A549 (cell line): ENCODE measurements around the gene ANKRD55. TPM values are rescaled to one million over a fixed set of nuclear protein-coding genes. Genes with fewer than 3 reads are reported as not detected.

ENCODE experiments used
- ATAC-seq, 2 experiments: fragments of 200-7000 bp in 1 of 2; fragments of >200 bp in 1 of 2; cut with Nextera tagmentation in 1 of 2; cut with Tn5 transposase in 1 of 2; 3 replicates each; pipeline versions ENCODE4 v1.8.0 to v1.9.1; 2018 to 2020; ENCODE audit warnings: mild to moderate bottlenecking in 1 of 2, moderate library complexity in 1 of 2
- CTCF ChIA-PET: fragments of 300-600 bp; sonication (Branson Sonifier 250); formaldehyde crosslinking; extraction: SDS; loops from one replicate; lab custom pipeline; 2021; ENCODE audit warnings: antibody characterized with exemption, inconsistent platforms; lab: Yijun Ruan, JAX
- POLR2A ChIA-PET: fragments of 350-600 bp; formaldehyde crosslinking; extraction: SDS; loops from one replicate; lab custom pipeline; 2021; ENCODE audit warnings: antibody characterized with exemption, inconsistent platforms; lab: Yijun Ruan, JAX
- DNase-seq, 2 experiments: peaks; one replicate each; pipeline versions ENCODE4 v3.0.0 to v3.0.0-alpha.2; 2011 to 2016; ENCODE audit warnings: low read depth in 1 of 2, low spot score in 1 of 2
- FAIRE-seq: peaks from 2 replicates; lab custom pipeline; 2011; peaks lifted over from hg19 to GRCh38; lab: Jason Lieb, UNC
- H3K27ac ChIP-seq, 2 experiments: fragments of >200 bp; sonication (Bioruptor Twin); formaldehyde crosslinking; 3 replicates each; pipeline ENCODE4 v1.5.1; 2016 to 2017
- H3K4me1 ChIP-seq: fragments of >200 bp; sonication (Bioruptor Twin); formaldehyde crosslinking; 3 replicates; pipeline ENCODE4 v1.6.1; 2016
- H3K4me2 ChIP-seq: fragments of >200 bp; sonication (Bioruptor Twin); formaldehyde crosslinking; 3 replicates; pipeline ENCODE4 v1.6.1; 2016
- H3K4me3 ChIP-seq: fragments of >200 bp; sonication (Bioruptor Twin); formaldehyde crosslinking; 3 replicates; pipeline ENCODE4 v1.5.1; 2016
- H3K9me3 ChIP-seq: fragments of >200 bp; sonication (Bioruptor Twin); formaldehyde crosslinking; 3 replicates; pipeline ENCODE4 v1.6.1; 2016
- CBX2 ChIP-seq: fragments of 200-600 bp; sonication (generic); IDR thresholded peaks from 2 replicates; pipeline ENCODE4 v1.6.1; 2016; ENCODE audit warnings: low read depth, mild to moderate bottlenecking, borderline replicate concordance
- CEBPB ChIP-seq, 2 experiments: fragments of >200 bp in 1 of 2; sonication (Bioruptor Twin) in 1 of 2; formaldehyde crosslinking in 1 of 2; IDR thresholded peaks; 2 replicates each; pipeline ENCODE4 v1.6.1; 2012 to 2016
- FOSL2 ChIP-seq, 2 experiments: fragments of 450-650 bp in 1 of 2; fragments of >200 bp in 1 of 2; sonication (Bioruptor Twin) in 1 of 2; formaldehyde crosslinking; IDR thresholded peaks; 2 replicates each; pipeline versions ENCODE4 v1.5.0 to v1.6.1; 2016 to 2020; ENCODE audit warnings: mild to moderate bottlenecking in 1 of 2, moderate library complexity in 1 of 2
- GATA3 ChIP-seq: IDR thresholded peaks from 2 replicates; pipeline ENCODE4 v1.6.1; 2012; ENCODE audit warnings: borderline replicate concordance
- HDAC2 ChIP-seq: fragments of 200-600 bp; sonication (generic); IDR thresholded peaks from 2 replicates; pipeline ENCODE4 v1.6.1; 2016
- HEYL ChIP-seq: fragments of 250-450 bp; sonication (Bioruptor Pico); IDR thresholded peaks from 2 replicates; pipeline ENCODE4 v1.8.0; 2021; ENCODE audit warnings: mild to moderate bottlenecking, moderate library complexity
- HOXB5 ChIP-seq: fragments of 250-450 bp; sonication (Bioruptor Pico); IDR thresholded peaks from 2 replicates; pipeline ENCODE4 v1.5.0; 2020; ENCODE audit warnings: mild to moderate bottlenecking, moderate library complexity
- KDM1A ChIP-seq: fragments of 200-600 bp; sonication (generic); IDR thresholded peaks from 2 replicates; pipeline ENCODE4 v1.6.1; 2016; ENCODE audit warnings: low read depth, mild to moderate bottlenecking
- MAZ ChIP-seq: fragments of 150-350 bp; IDR thresholded peaks from 2 replicates; pipeline ENCODE4 v1.6.1; 2014; ENCODE audit warnings: antibody characterized with exemption, low read depth, low read length, borderline replicate concordance
- MYC ChIP-seq: IDR thresholded peaks from 2 replicates; pipeline ENCODE4 v1.6.1; 2012; ENCODE audit warnings: mild to moderate bottlenecking, inconsistent platforms, low read length, improper control_type of control experiment, borderline replicate concordance
- NFE2L2 ChIP-seq: fragments of 150-350 bp; conservative IDR thresholded peaks from 2 replicates; pipeline ENCODE4 v1.6.1; 2014; ENCODE audit warnings: low read length
- NPAS2 ChIP-seq: fragments of 250-450 bp; sonication (Bioruptor Pico); IDR thresholded peaks from 2 replicates; pipeline ENCODE4 v1.8.0; 2022; ENCODE audit warnings: mild to moderate bottlenecking, moderate library complexity, borderline replicate concordance
- RNF2 ChIP-seq: fragments of 200-600 bp; sonication (generic); IDR thresholded peaks from 2 replicates; pipeline ENCODE4 v1.6.1; 2016; ENCODE audit warnings: low read depth, mild to moderate bottlenecking, antibody characterized with exemption, moderate library complexity, borderline replicate concordance
- SMC3 ChIP-seq: fragments of >200 bp; sonication (Bioruptor Twin); formaldehyde crosslinking; IDR thresholded peaks from 3 replicates; pipeline ENCODE4 v1.6.1; 2018; ENCODE audit warnings: inconsistent platforms
- WGBS: methylation state at CpG from one replicate; pipeline ENCODE4 v1.1.6; 2017; ENCODE audit errors: missing lambda C conversion rate; 5-methylcytosine and 5-hydroxymethylcytosine counted together
- polyA plus RNA-seq, 4 experiments: library from polyadenylated mRNA; depleted of rRNA in 3 of 4; stranded (reverse); fragments of >200 nt; fragmentation: RNase III in 1 of 4; extraction: RNeasy Plus Mini Kit Qiagen cat#74134 plus additional on column Dnase treatment in 1 of 4; gene quantifications; 2 replicates in 3 of 4; 3 replicates in 1 of 4; pipeline ENCODE4 v1.2.3, GENCODE V29; 2011 to 2017
- TF ChIP-seq, protein P1 (sequence below): IDR thresholded peaks from 2 replicates; pipeline ENCODE4 v1.6.1; 2012
- TF ChIP-seq, protein P2 (sequence below): fragments of >200 bp; sonication (Bioruptor Twin); formaldehyde crosslinking; IDR thresholded peaks from 3 replicates; pipeline ENCODE4 v1.5.1; 2016
- TF ChIP-seq, protein P3 (sequence below): IDR thresholded peaks from 2 replicates; pipeline ENCODE4 v1.6.1; 2012
- TF ChIP-seq, protein P4 (sequence below): fragments of >200 bp; sonication (Bioruptor Twin); formaldehyde crosslinking; IDR thresholded peaks from 3 replicates; pipeline ENCODE4 v1.6.1; 2016
- TF ChIP-seq, protein P5 (sequence below): IDR thresholded peaks from 2 replicates; pipeline ENCODE4 v1.6.1; 2012; ENCODE audit warnings: low read depth, borderline replicate concordance
- TF ChIP-seq, protein P6 (sequence below): fragments of 250-450 bp; sonication (Bioruptor Pico); IDR thresholded peaks from 2 replicates; pipeline ENCODE4 v1.5.0; 2020; ENCODE audit warnings: low read depth, mild to moderate bottlenecking, moderate library complexity

ANKRD55 gene
- polyA plus RNA-seq, 2 of the 4 experiments (the other 2 are of a cell fraction) = 0.10 to 0.30 TPM

DNA sequence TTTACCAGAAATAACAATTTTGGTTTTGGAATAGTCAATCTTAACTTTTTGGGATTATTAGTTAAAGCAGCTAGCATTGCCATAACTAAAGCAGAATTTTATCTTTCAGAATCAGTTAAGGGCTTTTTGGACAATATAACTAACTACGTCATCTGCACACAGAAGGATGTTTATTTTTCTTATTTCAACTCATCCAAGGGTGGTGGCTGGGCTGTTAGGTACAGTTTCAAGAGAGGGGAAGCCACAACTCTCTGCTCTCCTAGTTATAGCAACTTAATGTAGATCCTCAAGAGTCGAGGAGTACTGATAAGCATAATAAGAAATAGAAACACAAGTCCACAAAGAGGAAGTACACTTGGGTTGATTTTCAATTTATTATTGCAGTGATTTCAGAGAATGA is 65.6 kb downstream of the ANKRD55 start (continued):
- TF ChIP-seq, protein P1, sequence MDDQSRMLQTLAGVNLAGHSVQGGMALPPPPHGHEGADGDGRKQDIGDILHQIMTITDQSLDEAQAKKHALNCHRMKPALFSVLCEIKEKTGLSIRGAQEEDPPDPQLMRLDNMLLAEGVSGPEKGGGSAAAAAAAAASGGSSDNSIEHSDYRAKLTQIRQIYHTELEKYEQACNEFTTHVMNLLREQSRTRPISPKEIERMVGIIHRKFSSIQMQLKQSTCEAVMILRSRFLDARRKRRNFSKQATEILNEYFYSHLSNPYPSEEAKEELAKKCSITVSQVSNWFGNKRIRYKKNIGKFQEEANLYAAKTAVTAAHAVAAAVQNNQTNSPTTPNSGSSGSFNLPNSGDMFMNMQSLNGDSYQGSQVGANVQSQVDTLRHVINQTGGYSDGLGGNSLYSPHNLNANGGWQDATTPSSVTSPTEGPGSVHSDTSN = no peak
- TF ChIP-seq, protein P2, sequence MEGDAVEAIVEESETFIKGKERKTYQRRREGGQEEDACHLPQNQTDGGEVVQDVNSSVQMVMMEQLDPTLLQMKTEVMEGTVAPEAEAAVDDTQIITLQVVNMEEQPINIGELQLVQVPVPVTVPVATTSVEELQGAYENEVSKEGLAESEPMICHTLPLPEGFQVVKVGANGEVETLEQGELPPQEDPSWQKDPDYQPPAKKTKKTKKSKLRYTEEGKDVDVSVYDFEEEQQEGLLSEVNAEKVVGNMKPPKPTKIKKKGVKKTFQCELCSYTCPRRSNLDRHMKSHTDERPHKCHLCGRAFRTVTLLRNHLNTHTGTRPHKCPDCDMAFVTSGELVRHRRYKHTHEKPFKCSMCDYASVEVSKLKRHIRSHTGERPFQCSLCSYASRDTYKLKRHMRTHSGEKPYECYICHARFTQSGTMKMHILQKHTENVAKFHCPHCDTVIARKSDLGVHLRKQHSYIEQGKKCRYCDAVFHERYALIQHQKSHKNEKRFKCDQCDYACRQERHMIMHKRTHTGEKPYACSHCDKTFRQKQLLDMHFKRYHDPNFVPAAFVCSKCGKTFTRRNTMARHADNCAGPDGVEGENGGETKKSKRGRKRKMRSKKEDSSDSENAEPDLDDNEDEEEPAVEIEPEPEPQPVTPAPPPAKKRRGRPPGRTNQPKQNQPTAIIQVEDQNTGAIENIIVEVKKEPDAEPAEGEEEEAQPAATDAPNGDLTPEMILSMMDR = no peak
- TF ChIP-seq, protein P3, sequence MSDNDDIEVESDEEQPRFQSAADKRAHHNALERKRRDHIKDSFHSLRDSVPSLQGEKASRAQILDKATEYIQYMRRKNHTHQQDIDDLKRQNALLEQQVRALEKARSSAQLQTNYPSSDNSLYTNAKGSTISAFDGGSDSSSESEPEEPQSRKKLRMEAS = no peak
- no peak for TF ChIP-seq FOSL2 (IDR thresholded peaks at IDR 0.05)
- no peak for TF ChIP-seq FOSL2 (CRISPR knock-in tag; IDR thresholded peaks at IDR 0.05)

DNA sequence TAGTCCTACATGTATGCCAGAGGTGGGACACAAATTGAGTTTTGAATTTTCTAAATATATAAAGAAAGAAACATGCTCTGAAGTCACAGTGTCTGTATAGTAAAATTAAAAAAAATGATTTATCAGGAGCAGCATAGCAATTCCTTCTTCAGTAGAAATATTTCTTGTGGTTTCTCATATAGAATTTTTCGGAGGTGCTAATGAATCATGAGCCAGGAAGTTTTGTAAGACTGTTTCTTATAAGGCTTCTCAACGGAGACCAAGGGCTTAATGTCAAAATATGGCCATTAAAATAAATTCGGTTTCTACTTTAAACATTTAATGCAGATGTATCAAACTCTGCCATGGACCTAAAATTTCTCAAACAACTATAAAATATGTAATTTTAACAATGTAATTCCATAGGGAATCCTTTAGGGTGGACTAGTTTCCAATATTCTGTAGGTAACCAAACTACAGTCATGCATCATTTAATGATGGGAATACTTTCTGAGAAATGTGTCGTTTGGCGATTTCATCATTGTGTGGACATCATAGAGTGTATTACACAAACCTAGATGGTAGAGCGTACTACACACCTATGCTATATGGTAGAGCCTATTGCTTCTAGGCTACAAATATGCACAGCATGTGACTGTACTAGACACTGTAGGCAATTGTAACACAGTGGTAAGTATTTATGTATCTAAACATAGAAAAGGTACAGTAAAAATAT is 66.3 kb downstream of the ANKRD55 start:
- FAIRE-seq = no peak
- no peak overlapping the region for H3K4me2 ChIP-seq
- no peak overlapping the region for H3K4me3 ChIP-seq
- peaks cover 29% of the 10 kb centered on the region for H3K4me1 ChIP-seq
- TF ChIP-seq, protein P4, sequence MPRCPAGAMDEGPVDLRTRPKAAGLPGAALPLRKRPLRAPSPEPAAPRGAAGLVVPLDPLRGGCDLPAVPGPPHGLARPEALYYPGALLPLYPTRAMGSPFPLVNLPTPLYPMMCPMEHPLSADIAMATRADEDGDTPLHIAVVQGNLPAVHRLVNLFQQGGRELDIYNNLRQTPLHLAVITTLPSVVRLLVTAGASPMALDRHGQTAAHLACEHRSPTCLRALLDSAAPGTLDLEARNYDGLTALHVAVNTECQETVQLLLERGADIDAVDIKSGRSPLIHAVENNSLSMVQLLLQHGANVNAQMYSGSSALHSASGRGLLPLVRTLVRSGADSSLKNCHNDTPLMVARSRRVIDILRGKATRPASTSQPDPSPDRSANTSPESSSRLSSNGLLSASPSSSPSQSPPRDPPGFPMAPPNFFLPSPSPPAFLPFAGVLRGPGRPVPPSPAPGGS = no peak
- TF ChIP-seq CBX2 (no peak), HOXB5 (CRISPR knock-in tag) (no peak), CEBPB (IDR thresholded peaks at IDR 0.05) (no peak), FOSL2 (IDR thresholded peaks at IDR 0.05) (no peak), FOSL2 (CRISPR knock-in tag; IDR thresholded peaks at IDR 0.05) (no peak), NPAS2 (CRISPR knock-in tag) (no peak), NFE2L2 (no peak), GATA3 (no peak)
- ChIA-PET CTCF (no interaction called here), POLR2A (no interaction called here)
- DNase-seq = no peak
- 0 out of 6 replicates have a peak overlapping the region, but pooled peaks of 1 of the 2 experiments have one; percentile 9 for H3K27ac ChIP-seq
- 89% methylated on average over 6 of the region's 6 CpGs for WGBS
- ATAC-seq = no peak
- no peaks in the 10 kb centered on the region for H3K9me3 ChIP-seq

DNA sequence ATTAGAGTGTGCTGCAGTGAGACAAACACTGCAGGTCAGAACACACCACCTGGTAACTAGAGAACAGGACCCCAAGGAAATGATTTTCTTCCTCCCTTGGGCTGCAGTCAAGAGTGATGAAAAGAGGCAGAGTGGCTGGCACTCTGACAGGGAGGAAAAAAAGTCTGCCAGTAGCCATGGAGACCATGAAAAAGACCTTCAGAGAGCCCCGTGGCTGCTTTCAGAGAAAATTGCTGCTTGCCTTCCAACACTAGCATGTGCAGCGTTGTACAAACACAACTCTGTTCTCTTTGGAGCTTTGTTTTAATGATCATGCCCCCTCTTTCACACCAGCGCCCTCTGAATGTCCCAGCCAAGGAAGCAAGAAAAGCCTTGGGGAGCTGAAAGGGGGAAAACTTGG is 68.8 kb downstream of the ANKRD55 start:
- no peak overlapping the region for H3K4me3 ChIP-seq
- 59% methylated on average over 3 of the region's 3 CpGs for WGBS
- TF ChIP-seq SMC3 = no peak
- no peak for TF ChIP-seq KDM1A
- TF ChIP-seq, protein P5, sequence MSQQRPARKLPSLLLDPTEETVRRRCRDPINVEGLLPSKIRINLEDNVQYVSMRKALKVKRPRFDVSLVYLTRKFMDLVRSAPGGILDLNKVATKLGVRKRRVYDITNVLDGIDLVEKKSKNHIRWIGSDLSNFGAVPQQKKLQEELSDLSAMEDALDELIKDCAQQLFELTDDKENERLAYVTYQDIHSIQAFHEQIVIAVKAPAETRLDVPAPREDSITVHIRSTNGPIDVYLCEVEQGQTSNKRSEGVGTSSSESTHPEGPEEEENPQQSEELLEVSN = no peak
- TF ChIP-seq MYC = no peak
- TF ChIP-seq HEYL (CRISPR knock-in tag) = no peak
- no peak for TF ChIP-seq MAZ
- TF ChIP-seq, protein P6, sequence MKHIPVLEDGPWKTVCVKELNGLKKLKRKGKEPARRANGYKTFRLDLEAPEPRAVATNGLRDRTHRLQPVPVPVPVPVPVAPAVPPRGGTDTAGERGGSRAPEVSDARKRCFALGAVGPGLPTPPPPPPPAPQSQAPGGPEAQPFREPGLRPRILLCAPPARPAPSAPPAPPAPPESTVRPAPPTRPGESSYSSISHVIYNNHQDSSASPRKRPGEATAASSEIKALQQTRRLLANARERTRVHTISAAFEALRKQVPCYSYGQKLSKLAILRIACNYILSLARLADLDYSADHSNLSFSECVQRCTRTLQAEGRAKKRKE = no peak
- TF ChIP-seq, protein P4 = no peak
- no peak for TF ChIP-seq HDAC2
- TF ChIP-seq RNF2 = no peak
- FAIRE-seq = no peak
- POLR2A ChIA-PET = no interaction called here
- peak overlapping the region in 1 of 2 experiments; percentile 33; a peak in 3 of 6 replicates for H3K27ac ChIP-seq
- ATAC-seq = peak in 1 of 2 experiments; percentile 36; a peak in 3 of 6 replicates
- no peak overlapping the region for H3K4me2 ChIP-seq
- CTCF ChIA-PET = interaction anchor here (0.9 to 1.5 kb wide), 3 partner anchors 10 to 36 kb away, joined by 4 to 5 read pairs (median 5); no protein-coding TSS in a partner anchor
- no peak for DNase-seq
- peaks cover 18% of the 10 kb centered on the region for H3K4me1 ChIP-seq
- H3K9me3 ChIP-seq = no peaks in the 10 kb centered on the region
